GM12878 (cell line): ENCODE data around the gene FIBCD1. TPM values are rescaled to one million over a fixed set of nuclear protein-coding genes. Genes with fewer than 3 reads are reported as not detected.

Experiments
- ATAC-seq: fragments of 200-7000 bp; cut with Tn5 transposase; 3 replicates; pipeline ENCODE4 v1.9.1; 2020; ENCODE audit warnings: mild to moderate bottlenecking, moderate library complexity
- BruUV-seq: library from RNA; stranded (reverse); fragments of 400-500 nt; replicated peaks from 2 replicates; lab custom pipeline; 2021; lab: Mats Ljungman, UMichigan
- CTCF ChIA-PET: fragments of 300-600 bp; sonication (Branson Sonifier 250); formaldehyde crosslinking; extraction: SDS; loops from one replicate; lab custom pipeline; 2021; ENCODE audit warnings: inconsistent platforms; lab: Yijun Ruan, JAX
- POLR2A ChIA-PET: fragments of 350-600 bp; formaldehyde crosslinking; extraction: SDS; loops from one replicate; lab custom pipeline; 2021; ENCODE audit warnings: inconsistent platforms; lab: Charles Lee
- RAD21 ChIA-PET: fragments of 300-600 bp; sonication (Branson Sonifier 250); formaldehyde crosslinking; loops from one replicate; lab custom pipeline; 2023; ENCODE audit warnings: antibody characterized with exemption; ENCODE audit not compliant: unreplicated experiment; lab: Charles Lee
- SMC1A ChIA-PET: fragments of 300-600 bp; sonication (Branson Sonifier 250); formaldehyde crosslinking; loops from one replicate; lab custom pipeline; 2023; ENCODE audit not compliant: unreplicated experiment, uncharacterized antibody; lab: Charles Lee
- DNase-seq: peaks from one replicate; pipeline ENCODE4 v3.0.0-alpha.2; 2011; ENCODE audit warnings: low read depth, low spot score
- FAIRE-seq: peaks from 3 replicates; lab custom pipeline; 2011; peaks lifted over from hg19 to GRCh38; lab: Jason Lieb, UNC
- H2AFZ ChIP-seq: 2 replicates; pipeline ENCODE4 v1.6.0; 2011; ENCODE audit warnings: low read depth, low read length, control low read depth; ENCODE audit not compliant: control insufficient read depth
- H3K27ac ChIP-seq: 2 replicates; pipeline ENCODE4 v1.5.1; 2011; ENCODE audit warnings: control low read depth; ENCODE audit not compliant: control insufficient read depth, insufficient read depth
- H3K27me3 ChIP-seq, 2 experiments: replicated peaks in 1 of 2; 2 replicates each; pipeline versions ENCODE4 v1.6.0 to v1.6.1; 2011; ENCODE audit warnings: low read length in 1 of 2; ENCODE audit not compliant: control insufficient read depth in 2 of 2, insufficient read depth in 2 of 2
- H3K36me3 ChIP-seq, 2 experiments: 2 replicates each; pipeline ENCODE4 v1.5.1; 2011; ENCODE audit warnings: low read length in 1 of 2; ENCODE audit not compliant: control insufficient read depth in 2 of 2, insufficient read depth in 2 of 2
- H3K4me1 ChIP-seq: 2 replicates; pipeline ENCODE4 v1.6.1; 2011; ENCODE audit warnings: mild to moderate bottlenecking, low read length, moderate library complexity, mixed read lengths; ENCODE audit not compliant: control insufficient read depth, insufficient read depth
- H3K4me2 ChIP-seq: 2 replicates; pipeline ENCODE4 v1.6.0; 2011; ENCODE audit warnings: control low read depth; ENCODE audit not compliant: control insufficient read depth, insufficient read depth
- H3K4me3 ChIP-seq: fragments of 200-600 bp; sonication (generic); 2 replicates; pipeline ENCODE4 v1.5.1; 2016
- H3K79me2 ChIP-seq: 2 replicates; pipeline ENCODE4 v1.6.0; 2011; ENCODE audit warnings: low read length; ENCODE audit not compliant: control insufficient read depth, insufficient read depth
- H3K9ac ChIP-seq: 2 replicates; pipeline ENCODE4 v1.8.0; 2011; ENCODE audit warnings: low read length, control low read depth, mixed read lengths; ENCODE audit not compliant: control insufficient read depth, insufficient read depth
- H3K9me3 ChIP-seq: replicated peaks from 3 replicates; pipeline ENCODE4 v1.5.1; 2011; ENCODE audit warnings: mild to moderate bottlenecking, low read length; ENCODE audit not compliant: control insufficient read depth, insufficient read depth
- H4K20me1 ChIP-seq: 2 replicates; pipeline ENCODE4 v1.6.0; 2011; ENCODE audit not compliant: control insufficient read depth, insufficient read depth
- BCL11A ChIP-seq: IDR thresholded peaks from 2 replicates; pipeline ENCODE4 v1.6.1; 2011; ENCODE audit warnings: low read depth, low read length
- GATAD2B ChIP-seq: fragments of 450-650 bp; conservative IDR thresholded peaks from 2 replicates; pipeline ENCODE4 v1.6.1; 2017; ENCODE audit warnings: low read depth, mild to moderate bottlenecking, moderate library complexity
- HDAC6 ChIP-seq: fragments of 200-600 bp; sonication (generic); IDR thresholded peaks from one replicate; pipeline ENCODE4 v1.8.0; 2017; ENCODE audit warnings: antibody characterized with exemption; ENCODE audit not compliant: unreplicated experiment
- JUNB ChIP-seq: IDR thresholded peaks from 2 replicates; pipeline ENCODE4 v1.6.1; 2016; ENCODE audit warnings: antibody characterized with exemption, mild to moderate bottlenecking
- MAX ChIP-seq: IDR thresholded peaks from 2 replicates; pipeline ENCODE4 v1.6.1; 2012; ENCODE audit warnings: low read depth, low read length, improper control_type of control experiment
- NFIC ChIP-seq: IDR thresholded peaks from 2 replicates; pipeline ENCODE4 v1.6.1; 2012; ENCODE audit warnings: low read depth, mild to moderate bottlenecking, inconsistent platforms, low read length, moderate library complexity
- NR2C1 ChIP-seq: fragments of 450-650 bp; IDR thresholded peaks from 2 replicates; pipeline ENCODE4 v1.6.1; 2017; ENCODE audit warnings: antibody characterized with exemption, mild to moderate bottlenecking, moderate library complexity
- POU2F2 ChIP-seq: IDR thresholded peaks from 3 replicates; pipeline ENCODE4 v1.6.1; 2011; ENCODE audit warnings: low read depth, mild to moderate bottlenecking, low read length, borderline replicate concordance
- SREBF2 ChIP-seq: IDR thresholded peaks from 2 replicates; pipeline ENCODE4 v1.6.1; 2012; ENCODE audit warnings: mild to moderate bottlenecking, low read length
- WGBS: methylation state at CpG from one replicate; pipeline ENCODE4 v1.1.6; 2016; ENCODE audit warnings: low lambda C conversion rate; ENCODE audit not compliant: insufficient replicate concordance, insufficient coverage; ENCODE audit errors: missing lambda C conversion rate; 5-methylcytosine and 5-hydroxymethylcytosine counted together
- in situ Hi-C: fragments of 300-500 bp; cut with MboI; formaldehyde crosslinking; loops from 9 replicates; pipeline ENCODE4 v1.14.3; 2018; ENCODE audit warnings: mixed read lengths
- intact Hi-C: fragments of 100-400 bp; cut with micrococcal nuclease; formaldehyde crosslinking; loops from one replicate; pipeline ENCODE4 v1.14.2; 2022; ENCODE audit not compliant: unreplicated experiment
- polyA plus RNA-seq, 11 experiments: library from polyadenylated mRNA; depleted of rRNA in 4 of 11; unstranded in 6 of 11; stranded (reverse) in 5 of 11; fragments of >200 nt; fragmentation: Nextera tagmentation in 4 of 11; fragmentation: Illumina TruSeq in 1 of 11; extraction: Ambion mirVana in 4 of 11; extraction: Trizol in 1 of 11; gene quantifications; 1 replicate in 1 of 11; 2 replicates in 10 of 11; pipeline versions ENCODE4 v1.2.1 to v1.2.3, GENCODE V29; 2011 to 2016; ENCODE audit warnings: inconsistent platforms in 2 of 11, missing spikeins in 2 of 11, low read depth in 1 of 11
- total RNA-seq, 4 experiments: library from RNA; depleted of rRNA in 3 of 4; stranded (reverse); fragments of >200 nt in 3 of 4; fragmentation: Illumina TruSeq in 1 of 4; extraction: Trizol in 1 of 4; gene quantifications; 2 replicates each; pipeline versions ENCODE4 v1.2.1 to v1.2.3, GENCODE V29; 2013 to 2021

Gene FIBCD1
- total and polyA plus RNA-seq, 10 of the 15 experiments (the other 5 are each of a cell fraction or from before 2014, with no cell fraction given) = 0.04 to 0.95 (median 0.25) TPM; not detected in 6

GRCh38 chr9:130921989-130922892 lies 16.8 kb downstream of the FIBCD1 start:
- no peak for FAIRE-seq
- H3K9ac ChIP-seq = no peak overlapping the region
- H3K27me3 ChIP-seq = no peaks in the 10 kb centered on the region; a peak in 1 of 4 replicates
- intact Hi-C loops (no loop called here), in situ Hi-C loops (no loop called here)
- no peak overlapping the region for H3K4me2 ChIP-seq
- no peak overlapping the region for H3K27ac ChIP-seq
- H3K4me1 ChIP-seq = peaks cover 10% of the 10 kb centered on the region
- ChIA-PET CTCF (no interaction called here), POLR2A (no interaction called here), SMC1A (no interaction called here), RAD21 (no interaction called here)
- H3K4me3 ChIP-seq = no peak overlapping the region
- no peaks in the 10 kb centered on the region for H3K9me3 ChIP-seq
- no TSS peak for BruUV-seq
- 21% methylated on average over 31 of the region's 31 CpGs for WGBS
- no peaks in the 10 kb centered on the region for H4K20me1 ChIP-seq
- no peak for DNase-seq
- H3K79me2 ChIP-seq = no peaks in the 10 kb centered on the region
- H3K36me3 ChIP-seq = no peaks in the 10 kb centered on the region
- no peak for ATAC-seq
- TF ChIP-seq JUNB (no peak), NR2C1 (no peak), MAX (no peak), BCL11A (no peak), SREBF2 (no peak), GATAD2B (no peak), POU2F2 (no peak), HDAC6 (no peak), NFIC (no peak)
- H2AFZ ChIP-seq = no peak overlapping the region
